GM21526 (cell line): Measurements from ENCODE around the gene CMTM1.
"Not testable (repeated sequence)": the region's sequence is repeated elsewhere in the genome, so short reads cannot be mapped to it uniquely, and the experiment has no call there.

ENCODE experiments used
- ATAC-seq: cut with Tn5 transposase; IDR thresholded peaks from one replicate; pipeline ENCODE4 v1.9.1; 2021; ENCODE audit warnings: moderate library complexity; ENCODE audit not compliant: unreplicated experiment, low FRiP score

The CMTM1 gene

DNA sequence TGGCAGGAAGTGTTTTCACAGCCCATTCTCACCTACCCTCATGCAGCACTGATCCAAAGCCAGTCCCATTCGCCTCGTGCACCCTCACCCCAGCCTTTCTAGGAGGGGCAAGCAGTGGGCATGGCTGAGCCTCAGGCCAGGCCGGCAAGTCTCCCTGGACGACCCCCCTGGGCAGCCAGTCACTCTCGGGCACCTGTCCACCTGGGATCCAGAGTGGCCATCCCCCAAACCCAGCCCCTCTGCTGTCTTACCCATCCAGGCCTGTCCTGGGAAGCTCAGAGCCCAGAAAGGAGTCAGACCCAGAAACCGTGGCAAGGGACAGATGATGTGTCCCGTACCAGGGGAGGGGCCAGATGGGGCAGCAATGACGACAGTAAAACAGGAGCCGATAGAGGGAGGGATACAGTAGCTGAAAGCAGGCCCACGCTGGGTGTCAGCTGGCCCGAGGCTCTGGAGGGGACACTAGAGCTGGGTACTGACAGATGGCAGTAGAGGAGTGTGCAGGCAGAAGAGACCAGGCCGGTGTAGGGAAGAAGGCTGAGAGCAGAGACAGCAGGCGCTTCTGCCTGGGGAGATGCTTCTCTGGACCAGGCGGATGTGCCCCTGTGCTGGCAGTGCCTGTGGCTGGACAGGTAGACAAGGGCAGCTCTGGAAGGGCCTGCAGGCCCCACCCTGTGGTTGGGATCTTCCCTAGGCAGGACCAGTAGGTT lies 44.0 kb downstream of the CMTM1 start:
- no peak for ATAC-seq

DNA sequence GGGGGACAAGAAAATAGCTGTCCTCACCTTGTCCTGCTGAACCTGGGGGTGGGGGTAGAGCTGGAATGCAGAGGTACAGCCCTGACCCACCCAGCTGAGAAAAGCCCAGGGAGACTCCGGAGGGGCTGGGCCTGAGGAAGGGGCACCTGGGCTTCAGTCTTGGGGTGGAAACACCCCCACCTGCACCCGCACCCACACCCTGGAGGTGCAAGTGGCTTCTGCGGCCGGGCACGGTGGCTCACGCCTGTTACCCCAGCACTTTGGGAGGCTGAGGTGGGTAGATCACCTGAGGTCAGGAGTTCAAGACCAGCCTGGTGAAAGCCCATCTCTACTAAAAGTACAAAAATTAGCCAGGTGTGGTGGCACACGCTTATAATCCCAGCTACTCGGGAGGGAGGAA lies 45.7 kb downstream of the CMTM1 start:
- ATAC-seq: not testable (repeated sequence)

DNA sequence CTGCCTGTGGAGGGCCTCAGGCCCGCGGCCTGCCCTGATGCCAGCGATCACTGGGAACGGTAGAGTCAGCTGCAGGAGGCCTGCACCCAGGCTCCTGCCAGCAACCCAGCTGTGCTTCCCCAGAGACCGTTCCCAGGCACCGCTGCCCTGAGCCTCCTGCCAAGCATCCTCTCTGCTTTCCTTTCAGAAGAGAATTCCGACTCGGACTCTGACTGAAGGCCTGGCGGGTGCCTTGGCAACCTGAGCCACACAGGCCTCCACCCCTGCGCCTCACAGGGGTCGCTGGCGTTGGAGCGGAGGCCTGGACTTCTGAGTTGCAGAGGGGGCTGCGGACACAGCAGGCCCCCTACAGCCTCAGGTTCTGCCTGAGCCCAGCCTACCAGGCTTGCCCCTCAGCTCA lies 46.2 kb downstream of the CMTM1 start:
- ATAC-seq: no peak

DNA sequence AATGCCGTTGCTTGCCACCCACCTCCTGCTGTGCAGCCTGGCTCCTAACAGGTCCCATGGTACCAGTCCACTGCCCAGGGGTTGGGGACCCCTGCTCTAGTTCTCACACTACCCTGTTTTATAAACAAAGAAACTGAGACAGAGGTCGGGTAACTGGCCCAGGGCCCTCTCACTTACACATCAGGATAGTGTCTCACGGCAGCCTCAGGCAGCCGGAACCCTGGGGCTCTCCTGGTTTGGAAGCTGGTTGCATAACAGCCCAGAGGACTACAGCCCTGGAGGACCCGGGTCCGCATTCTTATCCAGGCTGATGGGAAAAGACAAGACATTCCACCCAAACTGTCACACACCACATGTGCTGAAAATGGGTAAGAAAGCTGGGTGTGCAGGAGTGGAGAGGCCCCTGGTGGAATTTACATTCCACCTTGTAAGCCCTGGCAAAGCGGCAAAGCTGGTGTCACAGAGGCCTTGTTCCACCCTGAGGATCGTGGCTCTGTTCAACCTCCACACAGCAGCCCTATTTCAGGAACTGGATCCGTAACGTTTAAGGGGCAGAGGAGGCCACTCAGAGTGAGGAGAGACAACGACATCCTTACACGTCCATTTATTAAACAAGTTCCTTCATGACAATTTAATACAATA lies 48.0 kb downstream of the CMTM1 start:
- ATAC-seq: no peak

DNA sequence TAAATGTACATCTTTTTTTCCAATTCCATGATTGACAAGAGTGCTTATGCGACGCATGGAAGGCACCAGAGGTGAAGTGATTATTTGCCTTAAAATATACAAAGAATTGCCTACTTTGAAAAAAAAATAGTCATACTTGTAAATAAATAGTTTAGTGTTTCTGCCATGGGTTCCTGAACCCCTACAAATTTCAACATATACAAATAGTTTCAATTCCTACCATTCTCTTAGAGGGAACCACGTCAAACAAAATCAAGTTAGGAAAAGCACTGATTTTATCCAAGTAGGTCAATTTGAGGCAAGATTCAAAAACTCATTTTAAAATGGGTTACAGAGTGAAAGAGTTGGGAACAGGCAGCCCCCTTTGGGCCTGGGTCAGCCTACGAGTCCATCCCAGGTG lies 49.9 kb downstream of the CMTM1 start:
- ATAC-seq: no peak

DNA sequence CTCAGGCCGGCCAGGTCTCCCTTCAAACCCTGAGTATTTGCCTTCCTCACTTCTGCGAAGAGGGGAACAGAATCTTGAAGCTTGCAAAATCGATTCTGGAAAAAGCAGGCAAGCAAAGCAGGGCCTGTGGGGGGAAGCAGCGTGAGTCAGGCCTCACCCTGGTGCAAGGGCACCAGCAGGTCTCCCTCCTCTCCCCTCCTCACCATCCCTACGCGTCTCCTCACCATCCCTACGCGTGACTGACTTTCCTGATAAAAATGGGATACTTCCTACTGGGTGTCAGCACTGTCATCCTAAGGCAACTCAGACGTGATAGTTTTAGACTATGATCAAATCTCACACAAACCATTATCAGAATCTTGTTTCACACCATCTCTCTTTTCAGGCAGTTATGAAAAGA lies 50.4 kb downstream of the CMTM1 start:
- no peak for ATAC-seq

DNA sequence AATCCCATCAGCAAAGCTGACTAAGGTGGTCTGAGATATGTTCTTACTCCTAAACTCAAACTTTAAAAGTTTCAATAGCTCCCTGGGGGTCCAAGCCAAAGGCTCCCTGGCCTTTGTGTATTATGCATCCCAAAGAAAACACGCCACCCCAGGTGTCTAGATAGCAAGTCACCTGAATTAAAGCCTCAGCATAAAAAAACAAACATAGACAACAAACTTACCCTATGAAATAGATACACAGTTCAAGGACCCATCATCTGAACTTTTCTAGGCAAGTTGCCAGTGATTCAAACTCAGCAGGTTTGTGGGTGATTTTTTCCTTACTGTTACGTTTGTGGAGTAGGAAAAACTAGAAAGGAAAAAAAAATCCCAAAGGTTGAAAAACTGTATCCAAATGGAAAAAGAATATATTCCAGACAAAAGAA lies 50.8 kb downstream of the CMTM1 start:
- ATAC-seq: no peak

DNA sequence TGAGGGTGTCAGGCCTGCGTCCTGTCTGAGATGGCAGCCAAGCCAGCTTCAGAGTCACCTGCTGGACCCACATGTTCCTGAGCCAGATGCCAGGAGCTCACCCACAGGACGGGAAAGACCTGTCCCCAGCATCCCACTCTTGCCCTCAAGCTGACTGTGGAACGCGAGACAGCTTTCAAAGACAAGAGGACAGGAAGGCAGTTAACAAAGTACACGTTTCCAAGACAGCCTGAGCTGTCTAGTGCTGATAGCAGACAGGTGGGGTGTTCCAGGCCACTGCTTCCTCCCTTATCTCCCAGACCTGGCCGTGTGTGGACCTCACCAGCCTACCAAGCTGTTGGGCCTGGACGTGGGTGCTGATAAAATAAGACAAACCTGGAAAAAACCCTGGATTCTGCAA lies 51.5 kb downstream of the CMTM1 start:
- no peak for ATAC-seq

DNA sequence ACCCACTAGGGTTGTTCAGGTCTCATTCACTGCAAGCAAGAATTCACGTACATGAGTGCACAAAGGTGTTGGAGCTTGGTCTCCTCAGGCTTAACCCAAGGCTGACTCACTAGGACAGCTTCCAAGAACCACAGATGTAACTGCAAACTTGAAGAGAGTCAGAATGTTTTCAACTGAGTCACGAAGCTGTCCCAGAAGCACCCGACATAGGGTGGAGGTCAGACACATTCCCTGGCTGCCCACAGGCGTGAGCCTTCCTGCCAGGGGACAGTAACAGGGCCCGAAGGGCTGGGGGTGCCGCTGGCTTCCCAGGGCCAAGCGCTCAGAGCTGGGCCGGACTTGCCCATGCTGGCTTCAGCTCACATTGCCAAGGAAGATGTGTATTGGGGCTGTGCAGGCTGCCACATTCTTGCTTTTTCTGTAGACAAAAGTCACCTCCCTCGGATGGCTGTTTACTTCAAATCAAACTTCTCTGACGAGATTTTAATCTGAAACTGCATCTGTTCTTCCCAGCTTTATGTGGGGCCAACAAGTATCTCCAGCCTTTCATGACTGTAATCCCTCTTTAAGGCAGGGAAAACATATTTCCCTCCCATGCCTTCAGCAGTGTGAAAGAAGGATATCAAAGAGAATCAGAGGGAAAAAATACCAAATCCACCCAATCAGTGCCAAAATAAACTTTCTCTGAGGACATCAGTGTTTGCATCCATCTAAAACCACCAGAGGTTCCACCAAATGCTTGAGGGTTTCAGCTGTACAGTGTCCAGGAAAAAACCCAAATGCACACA lies 52.5 kb downstream of the CMTM1 start:
- no peak for ATAC-seq

DNA sequence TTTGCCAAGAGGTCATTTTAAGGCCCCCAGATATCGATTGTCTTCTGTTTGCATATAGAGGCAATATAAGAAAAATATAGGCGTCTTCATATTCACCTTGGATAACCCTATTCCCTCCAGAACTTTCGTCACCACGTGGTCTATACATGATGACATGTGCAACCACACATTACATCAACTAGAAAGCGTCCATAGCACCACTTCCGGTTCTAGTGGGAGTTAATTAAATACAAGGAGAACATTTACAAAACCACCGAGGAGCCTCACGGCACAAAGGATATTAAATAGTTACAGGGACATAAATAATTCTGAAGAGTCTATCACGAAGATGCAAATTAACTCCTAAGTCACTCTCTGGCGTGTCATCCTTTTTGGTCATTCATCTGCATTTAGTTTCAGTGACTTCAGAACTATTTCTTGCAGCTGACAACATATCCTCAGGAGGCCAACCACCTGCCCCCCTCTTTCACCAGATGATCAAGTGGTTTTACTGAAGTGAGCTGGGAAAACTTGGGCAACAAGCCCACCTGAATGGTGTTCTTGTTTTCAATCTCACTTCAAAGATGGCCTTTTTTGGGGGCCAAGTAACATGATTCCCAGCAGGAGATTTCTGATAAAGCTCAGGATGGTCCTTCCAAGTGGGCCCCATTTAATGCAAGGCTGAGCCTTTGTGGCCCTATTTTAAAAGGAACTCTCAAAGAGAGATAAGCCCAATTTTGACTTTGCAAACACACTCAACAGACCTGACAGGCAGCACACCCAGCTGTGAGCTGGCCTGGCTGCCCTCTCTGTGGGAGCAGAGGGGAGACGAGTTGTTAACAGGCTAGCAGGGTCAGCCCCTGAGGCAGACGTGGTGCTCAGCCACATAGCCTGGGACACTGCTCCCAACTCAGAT lies 53.5 kb downstream of the CMTM1 start:
- no peak for ATAC-seq

DNA sequence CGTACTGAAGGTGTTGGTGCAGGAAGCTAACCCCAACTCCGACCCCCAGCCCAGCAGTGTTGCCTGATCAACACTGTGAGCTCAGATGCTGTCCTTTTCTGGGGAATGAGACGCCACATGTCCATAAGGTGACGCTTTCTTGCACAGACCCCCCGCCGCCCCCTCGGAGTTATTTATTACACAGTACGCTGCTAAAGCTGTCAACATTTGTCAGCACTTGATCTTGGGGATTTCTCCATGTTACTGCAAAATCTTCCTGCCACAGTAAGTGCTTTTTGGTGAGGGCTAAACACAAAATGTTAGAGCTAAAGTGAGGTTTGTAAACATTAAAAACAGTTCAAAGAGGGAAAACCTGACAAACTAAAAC lies 54.2 kb downstream of the CMTM1 start:
- no peak for ATAC-seq

DNA sequence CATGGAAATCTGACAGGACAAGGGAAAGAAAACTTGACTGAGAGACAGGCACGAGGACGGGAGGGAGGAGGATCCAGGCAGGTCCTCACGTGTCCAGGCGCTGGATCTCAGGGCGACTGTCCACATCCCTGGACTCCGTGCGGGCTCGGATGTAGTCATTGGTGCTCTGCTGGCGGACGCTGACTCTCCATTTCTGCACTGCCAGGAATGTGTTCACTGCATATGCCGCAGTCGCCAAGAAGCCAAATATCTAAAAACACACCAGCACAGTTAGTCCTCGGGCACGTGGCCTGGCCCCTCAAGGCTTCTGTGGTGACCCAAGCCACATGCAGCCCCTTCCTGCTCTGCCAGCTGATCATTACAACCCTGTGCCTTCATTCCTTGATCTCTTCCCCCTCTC lies 55.7 kb downstream of the CMTM1 start:
- ATAC-seq: no peak

DNA sequence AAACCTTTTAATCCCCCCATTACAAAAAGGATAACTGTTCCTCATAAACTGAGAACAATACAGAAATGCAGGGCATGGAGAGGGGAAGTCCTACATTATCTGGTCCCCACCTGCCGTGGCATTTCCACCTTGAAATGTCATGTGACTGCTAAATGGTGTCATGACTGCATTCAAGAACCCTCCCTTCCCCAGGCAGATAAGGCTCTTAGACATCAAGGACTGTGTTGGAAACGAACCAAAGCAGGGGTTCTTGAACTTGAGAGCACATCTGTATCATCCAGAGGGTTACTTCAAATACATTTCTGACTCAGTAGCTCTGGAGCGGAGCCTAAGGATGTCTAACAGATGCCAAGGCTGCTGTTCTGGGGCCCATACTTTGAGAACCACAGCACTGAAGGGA lies 56.6 kb downstream of the CMTM1 start:
- no peak for ATAC-seq

DNA sequence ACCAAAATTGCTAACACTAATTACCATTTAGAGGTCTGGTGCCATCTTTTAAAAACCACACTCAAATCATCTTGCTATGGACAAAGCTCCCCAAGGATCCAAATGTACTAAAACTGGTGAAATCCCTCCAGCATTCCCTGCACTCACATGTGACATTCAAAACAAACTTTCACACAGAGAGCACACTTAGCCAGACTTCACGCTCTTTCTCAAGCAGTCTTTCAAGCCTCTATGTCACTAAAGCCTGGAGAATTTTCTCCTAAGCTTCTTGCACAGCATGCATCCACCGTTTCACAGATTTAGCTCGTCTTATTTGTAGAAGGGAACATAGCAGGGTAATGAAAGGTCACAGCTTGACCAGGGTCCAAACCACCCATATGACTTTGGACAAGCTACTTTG lies 57.5 kb downstream of the CMTM1 start:
- no peak for ATAC-seq

DNA sequence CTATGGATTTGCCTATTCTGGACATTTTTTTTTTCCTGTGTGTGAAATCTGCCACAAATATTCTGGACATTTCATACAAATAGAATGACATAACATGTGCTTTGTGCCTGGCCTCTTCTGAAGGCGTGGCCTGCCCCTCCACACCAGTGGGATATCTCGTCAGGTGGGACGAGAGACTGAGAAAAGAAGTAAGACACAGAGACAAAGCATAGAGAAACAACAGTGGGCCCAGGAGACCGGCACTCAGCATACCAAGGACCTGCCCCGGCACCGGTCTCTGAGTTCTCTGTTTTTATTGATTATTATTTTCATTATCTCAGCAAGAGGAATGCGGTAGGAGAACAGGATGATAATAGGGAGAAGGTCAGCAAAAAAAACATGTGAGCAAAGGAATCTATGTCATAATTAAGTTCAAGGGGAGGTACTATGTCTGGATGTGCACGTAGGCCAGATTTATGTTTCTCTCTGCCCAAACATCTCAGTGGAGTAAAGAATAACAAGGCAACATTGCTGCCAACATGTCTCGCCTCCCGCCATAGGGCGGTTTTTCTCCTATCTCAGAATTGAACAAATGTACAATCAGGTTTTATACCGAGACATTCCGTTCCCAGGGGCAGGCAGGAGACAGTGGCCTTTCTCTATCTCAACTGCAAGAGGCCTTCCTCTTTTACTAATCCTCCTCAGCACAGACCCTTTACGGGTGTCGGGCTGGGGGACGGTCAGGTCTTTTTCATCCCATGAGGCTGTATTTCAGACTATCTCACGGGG lies 61.6 kb downstream of the CMTM1 start:
- ATAC-seq: not testable (repeated sequence)
